Measurements from ENCODE around the gene LDHB.

DNA sequence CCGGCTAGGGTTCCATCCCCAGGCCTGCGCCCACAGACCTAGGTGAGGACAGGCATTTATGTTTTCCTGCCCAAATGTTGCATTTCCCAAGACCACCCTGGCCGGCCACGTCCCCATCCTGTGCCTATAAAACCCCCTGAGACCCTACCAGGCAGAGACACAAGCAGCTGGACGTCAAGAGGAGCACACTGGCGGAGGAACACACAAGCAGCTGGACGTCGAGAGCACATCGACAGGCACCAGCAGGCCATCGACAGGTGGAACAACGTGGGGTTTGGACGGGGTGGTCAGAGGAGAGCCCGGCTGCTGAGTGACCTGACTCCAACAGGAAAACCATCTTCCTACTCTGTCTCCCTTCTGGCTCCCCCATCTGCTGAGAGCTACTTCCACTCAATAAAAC lies 19.6 kb upstream of the LDHB start:
- TF ChIP-seq, protein P1, sequence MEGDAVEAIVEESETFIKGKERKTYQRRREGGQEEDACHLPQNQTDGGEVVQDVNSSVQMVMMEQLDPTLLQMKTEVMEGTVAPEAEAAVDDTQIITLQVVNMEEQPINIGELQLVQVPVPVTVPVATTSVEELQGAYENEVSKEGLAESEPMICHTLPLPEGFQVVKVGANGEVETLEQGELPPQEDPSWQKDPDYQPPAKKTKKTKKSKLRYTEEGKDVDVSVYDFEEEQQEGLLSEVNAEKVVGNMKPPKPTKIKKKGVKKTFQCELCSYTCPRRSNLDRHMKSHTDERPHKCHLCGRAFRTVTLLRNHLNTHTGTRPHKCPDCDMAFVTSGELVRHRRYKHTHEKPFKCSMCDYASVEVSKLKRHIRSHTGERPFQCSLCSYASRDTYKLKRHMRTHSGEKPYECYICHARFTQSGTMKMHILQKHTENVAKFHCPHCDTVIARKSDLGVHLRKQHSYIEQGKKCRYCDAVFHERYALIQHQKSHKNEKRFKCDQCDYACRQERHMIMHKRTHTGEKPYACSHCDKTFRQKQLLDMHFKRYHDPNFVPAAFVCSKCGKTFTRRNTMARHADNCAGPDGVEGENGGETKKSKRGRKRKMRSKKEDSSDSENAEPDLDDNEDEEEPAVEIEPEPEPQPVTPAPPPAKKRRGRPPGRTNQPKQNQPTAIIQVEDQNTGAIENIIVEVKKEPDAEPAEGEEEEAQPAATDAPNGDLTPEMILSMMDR (IDR thresholded peaks at IDR 0.05): no peak
- no peak for TF ChIP-seq POLR2A (IDR thresholded peaks at IDR 0.05)
